GM19035 (cell line): Measurements from ENCODE around the gene GFRA4.
"Not testable (repeated sequence)": the region's sequence is repeated elsewhere in the genome, so short reads cannot be mapped to it uniquely, and the experiment has no call there.

Experiments used
- ATAC-seq: cut with Tn5 transposase; IDR thresholded peaks from one replicate; pipeline ENCODE4 v1.9.1; 2021; ENCODE audit not compliant: unreplicated experiment

The GFRA4 gene

DNA sequence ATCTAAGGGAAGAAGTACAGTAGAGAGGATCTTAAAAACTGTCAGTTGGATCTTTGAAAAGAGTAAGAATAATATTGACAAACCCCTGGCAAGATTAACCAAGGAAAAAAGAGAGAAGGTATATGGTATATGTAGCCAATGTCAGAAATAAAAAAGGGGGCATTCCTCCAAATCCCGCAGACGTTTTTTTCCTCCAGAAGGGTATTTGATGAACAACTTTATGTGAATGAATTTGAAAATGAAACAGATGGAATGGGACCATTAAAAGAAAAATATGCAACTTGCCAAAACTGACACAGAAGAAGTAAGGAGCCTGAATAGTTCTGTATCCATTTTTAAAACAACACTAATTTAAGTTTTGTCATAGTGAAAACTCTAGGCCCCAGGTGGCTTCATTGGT is 35.7 kb downstream of the GFRA4 start:
- no peak for ATAC-seq

DNA sequence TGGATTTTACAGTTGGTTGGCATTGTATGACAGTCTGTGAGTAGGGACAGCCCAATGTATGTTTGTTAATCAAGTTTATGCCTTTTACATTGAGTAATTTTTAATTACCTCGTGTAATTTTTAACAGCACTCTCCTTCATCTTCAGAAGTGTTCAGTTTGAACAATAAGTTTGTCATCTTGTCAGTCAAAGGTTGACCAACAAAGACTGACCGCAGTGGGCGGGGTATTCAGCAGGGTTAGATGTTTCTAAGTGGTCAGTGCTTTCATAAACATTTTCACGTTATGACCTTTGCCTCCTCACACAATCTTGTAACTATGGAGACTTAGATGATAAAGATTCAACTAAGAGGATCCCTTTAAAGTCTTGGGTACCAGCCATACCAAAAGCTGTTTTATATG is 40.8 kb downstream of the GFRA4 start:
- ATAC-seq = no peak

DNA sequence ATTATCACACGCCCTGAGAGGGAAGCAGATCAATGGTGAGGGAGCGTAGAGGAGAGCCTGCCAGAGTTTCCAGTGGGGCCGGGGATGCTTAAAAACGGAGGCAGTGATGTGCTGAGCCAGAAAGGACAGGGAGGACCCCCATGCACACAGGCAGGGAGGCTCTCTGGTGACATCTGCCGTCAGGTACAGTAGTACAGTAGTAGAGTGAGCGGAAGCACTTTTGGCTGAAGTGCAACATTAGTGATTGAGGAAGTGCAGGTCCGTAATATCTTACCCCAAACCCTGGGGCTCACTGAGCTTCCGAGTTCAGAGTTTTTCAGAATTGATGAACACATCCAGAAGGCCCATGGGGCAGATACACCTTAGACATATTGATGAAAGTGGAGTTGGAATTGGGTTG is 42.1 kb downstream of the GFRA4 start:
- no peak for ATAC-seq

DNA sequence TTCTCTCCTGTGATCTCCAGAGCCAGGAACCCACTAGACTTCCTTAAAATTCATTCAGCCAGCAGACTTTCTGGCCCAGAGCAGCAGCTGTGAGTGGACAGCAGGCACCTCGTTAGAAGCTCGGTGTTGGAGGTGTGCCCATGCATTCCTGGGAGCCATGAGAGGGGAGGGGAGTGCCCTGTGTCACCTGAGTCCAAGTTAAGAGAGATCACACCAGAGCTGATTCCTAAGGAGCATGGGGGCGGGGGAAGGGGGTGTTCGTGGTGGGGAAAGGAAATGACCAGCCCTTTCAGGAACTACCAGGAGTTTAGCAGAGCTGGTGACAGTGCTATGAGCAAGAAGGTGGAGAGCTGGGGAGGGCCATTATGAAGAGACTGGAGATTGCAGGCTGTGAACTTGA is 46.9 kb downstream of the GFRA4 start:
- ATAC-seq = no peak

DNA sequence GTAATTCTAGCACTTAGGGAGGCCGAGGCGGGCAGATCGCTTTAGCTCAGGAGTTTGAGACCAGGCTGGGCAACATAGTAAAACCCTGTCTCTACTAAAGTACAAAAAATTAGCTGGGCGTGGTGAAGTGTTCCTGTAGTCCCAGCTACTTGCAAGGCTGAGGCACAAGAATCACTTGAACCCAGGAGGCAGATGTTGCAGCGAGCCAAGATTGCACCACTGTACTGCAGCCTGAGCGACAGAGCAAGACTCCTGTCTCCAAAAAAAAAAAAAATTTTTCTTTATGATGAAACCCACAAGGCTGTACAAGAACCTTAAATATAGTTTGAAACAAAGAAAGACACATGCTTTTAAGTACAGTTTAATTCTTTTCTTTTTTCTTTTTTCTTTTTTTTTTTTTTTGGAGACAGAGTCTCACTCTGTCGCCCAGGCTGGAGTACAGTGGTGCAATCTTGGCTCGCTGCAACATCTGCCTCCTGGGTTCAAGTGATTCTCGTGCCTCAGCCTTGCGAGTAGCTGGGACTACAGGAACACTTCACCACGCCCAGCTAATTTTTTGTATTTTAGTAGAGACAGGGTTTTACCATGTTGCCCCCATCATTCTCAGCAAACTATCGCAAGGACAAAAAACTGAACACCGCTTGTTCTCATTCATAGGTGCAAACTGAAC is 47.9 kb downstream of the GFRA4 start:
- ATAC-seq = not testable (repeated sequence)

DNA sequence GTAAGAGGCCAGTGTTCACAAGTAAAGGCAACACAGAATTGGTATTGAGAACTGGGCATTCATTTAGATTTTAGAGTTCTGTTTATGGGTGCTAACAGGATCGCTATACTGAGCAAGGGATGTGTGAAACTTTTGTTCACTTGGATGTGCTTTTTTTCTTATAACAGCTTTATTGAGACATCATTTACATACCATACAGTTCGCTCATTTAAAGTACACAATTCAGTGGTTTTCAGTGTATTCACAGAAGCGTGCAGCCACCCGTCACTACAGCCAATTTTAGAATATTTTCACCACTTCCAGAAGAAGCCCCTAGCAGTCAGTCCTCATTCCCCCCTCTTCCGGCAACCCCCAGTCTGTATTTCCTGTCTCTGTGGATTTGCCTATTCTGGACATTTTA is 48.7 kb downstream of the GFRA4 start:
- ATAC-seq = no peak

DNA sequence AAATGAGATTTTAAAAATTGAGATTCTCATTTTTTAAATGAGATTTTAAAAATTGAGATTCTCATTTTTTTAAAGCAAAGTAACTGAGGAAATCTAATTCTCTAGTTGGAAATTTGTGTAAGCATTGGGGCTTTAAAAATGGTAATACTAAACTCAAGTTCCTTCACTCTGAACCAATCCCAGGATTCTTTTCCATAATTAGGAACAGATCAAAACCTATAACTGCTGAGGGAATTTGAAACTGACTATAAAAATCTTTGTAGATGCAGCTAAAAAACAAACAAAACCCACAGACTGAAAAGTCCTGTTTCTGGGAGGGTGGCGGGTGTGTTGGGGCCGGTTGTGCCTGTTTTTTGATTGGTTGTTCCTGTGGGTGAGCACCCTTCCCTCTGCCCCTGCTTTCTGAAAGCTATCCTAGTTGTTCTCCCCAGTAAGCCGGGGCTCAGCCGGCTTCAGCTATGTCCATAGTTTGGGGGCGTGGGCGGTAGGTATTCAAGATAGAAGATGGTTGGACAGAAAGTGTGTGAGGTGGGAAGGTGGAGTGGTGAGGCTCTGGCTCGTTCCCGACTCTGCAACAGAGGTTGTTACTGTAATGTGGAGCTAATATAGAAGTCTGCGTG is 49.3 kb downstream of the GFRA4 start:
- no peak for ATAC-seq

DNA sequence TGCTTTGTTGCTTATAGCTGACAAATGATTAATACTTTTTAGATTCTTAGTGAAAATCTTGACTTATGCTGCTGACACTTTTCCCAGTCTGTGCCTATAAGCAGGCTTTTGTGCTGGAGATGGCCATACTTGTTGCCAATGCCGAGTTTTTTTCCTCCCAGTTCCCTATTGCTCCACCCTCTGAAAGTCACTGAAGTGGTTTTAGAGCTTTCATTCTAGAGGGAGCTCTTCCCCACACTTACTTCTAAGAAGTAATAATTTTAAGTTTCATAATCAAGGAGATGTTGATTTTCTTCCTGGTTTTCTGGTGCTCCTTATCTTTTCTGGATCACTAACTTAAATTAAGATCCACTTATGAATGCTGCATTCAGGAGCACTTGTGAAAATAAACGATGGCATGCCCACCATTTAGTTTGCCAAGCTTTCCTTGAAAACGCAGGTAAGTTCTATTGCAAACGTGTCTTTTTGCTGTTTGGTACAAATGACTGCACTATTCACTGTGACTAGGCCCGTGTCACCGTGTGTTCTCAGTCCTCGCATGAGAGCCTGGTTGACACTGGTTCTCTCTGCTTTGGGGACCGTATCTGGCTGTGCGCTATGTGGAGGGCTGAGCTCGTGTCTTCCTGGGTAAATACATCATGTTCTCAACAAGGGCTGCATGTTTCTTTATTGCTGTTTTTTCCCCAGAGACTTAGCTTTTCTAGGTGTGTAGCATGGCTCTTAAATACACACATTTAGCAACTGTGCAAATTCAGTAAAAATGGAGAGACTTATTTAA is 50.2 kb downstream of the GFRA4 start:
- ATAC-seq = no peak

DNA sequence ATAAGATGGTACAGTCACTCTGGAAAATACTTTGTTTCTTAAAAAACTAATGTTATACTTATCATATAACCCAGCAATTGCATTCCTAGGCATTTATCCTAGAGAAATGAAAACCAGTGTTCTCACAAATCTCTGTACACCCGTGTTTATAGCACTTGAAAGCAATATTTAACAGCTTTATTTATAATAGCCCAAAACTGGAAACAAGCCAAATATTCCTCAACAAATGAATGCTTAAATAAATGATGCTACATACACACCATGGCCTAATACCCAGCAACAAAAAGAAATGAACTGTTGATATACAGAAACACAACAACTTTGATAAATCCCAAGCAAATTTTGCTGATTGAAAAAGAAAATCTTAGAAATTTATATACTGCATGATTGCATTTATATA is 51.3 kb downstream of the GFRA4 start:
- no peak for ATAC-seq
